Measurements from ENCODE around the gene SYNGR1. TPM values are rescaled to one million over a fixed set of nuclear protein-coding genes. Genes with fewer than 3 reads are reported as not detected.

Gene SYNGR1, protein sequence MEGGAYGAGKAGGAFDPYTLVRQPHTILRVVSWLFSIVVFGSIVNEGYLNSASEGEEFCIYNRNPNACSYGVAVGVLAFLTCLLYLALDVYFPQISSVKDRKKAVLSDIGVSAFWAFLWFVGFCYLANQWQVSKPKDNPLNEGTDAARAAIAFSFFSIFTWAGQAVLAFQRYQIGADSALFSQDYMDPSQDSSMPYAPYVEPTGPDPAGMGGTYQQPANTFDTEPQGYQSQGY
- 4.7 TPM in 2 replicates for total RNA-seq

DNA sequence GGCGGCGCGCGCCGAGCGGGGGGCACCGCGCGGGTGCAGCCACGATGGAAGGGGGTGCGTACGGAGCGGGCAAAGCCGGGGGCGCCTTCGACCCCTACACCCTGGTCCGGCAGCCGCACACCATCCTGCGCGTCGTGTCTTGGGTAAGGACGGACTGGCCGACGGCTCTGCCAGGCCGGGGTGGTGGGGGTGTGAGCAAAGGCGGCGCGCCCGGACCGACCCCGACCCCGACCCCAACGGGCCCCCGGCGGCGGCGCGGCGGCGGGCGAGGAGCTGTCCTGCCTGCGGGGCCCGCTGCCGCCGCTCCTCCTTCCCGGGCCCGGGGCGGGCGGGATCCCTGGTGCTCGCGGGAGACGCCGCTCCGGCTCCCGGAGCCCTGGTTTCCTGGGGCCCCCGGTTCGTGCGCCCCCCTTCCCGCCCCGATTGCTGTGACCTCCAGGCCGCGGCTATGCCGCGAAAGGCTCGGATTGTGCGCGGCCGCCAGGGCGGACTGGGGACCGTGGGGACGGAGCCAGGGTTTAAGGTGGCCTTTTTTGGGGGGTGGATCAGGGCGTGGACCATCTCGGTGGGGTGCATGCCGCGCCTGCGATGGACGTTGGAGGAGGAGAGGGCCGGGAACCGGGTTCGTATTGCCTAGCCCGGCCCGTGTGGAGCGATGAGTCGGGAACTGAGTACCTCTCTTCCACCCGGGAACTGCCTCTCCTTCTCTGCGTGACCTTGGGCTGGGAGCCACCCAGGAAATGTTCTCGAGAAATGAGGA, at the start of gene SYNGR1:
Gene SYNGR1 (plus strand): TSS at position 25 of the 760 bp plus-strand sequence. CDS start 20 bp downstream, at position 45.
- TF ChIP-seq CTCF (conservative IDR thresholded peaks at IDR 0.05; ENCODE audit: low read depth, low read length), result no peak
- no peak for DNase-seq (ENCODE audit: low read depth)
- peak within 1 kb of the TSS; percentile 48 for H3K4me3 ChIP-seq (ENCODE audit: low read depth, low read length)

DNA sequence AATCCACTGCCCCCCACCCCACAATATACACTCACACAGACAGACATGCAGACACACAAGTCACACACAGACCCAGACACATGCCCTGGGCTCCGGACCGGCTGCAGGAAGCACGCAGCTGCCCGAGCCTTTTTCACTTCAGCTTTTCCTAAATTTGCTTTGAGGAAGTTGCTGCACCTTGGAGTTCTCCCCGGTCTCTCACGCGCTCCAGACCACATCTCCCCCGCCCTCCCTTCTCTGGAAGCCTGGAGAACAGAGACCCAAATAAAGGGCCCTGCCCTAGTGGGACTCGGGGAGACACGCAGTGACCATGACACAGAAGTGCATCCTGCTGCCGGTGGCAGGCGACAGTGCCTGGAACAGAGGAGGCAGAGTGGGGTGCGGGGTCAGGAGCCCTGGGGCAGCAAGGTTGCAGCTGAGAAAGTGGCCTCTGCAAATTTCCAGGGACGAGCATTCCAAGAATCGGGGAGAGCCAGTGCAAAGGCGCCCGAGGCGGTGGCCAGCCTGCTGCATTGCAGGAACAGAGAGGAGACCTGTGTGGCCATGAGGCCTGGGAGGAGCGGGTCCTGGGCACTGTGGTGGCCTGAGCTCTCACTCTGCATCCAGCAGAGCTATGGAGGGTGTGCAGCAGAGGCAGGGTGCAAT, 49.5 kb upstream of the SYNGR1 start:
- DNase-seq (ENCODE audit: low read depth), result no peak
- TF ChIP-seq CTCF (conservative IDR thresholded peaks at IDR 0.05; ENCODE audit: low read depth, low read length), result no peak
- H3K4me3 ChIP-seq (ENCODE audit: low read depth, low read length), result no peak overlapping the region

GRCh38 chr22:39301108-39301507, 48.7 kb upstream of the SYNGR1 start:
- no peak overlapping the region for H3K4me3 ChIP-seq (ENCODE audit: low read depth, low read length)
- DNase-seq (ENCODE audit: low read depth), result no peak
- no peak for TF ChIP-seq CTCF (conservative IDR thresholded peaks at IDR 0.05; ENCODE audit: low read depth, low read length)

GRCh38 chr22:39301926-39302325, 47.9 kb upstream of the SYNGR1 start:
- TF ChIP-seq CTCF (conservative IDR thresholded peaks at IDR 0.05; ENCODE audit: low read depth, low read length), result no peak
- no peak for DNase-seq (ENCODE audit: low read depth)
- H3K4me3 ChIP-seq (ENCODE audit: low read depth, low read length), result no peak overlapping the region

GRCh38 chr22:39302431-39302960, 47.3 kb upstream of the SYNGR1 start:
- DNase-seq (ENCODE audit: low read depth), result no peak
- no peak for TF ChIP-seq CTCF (conservative IDR thresholded peaks at IDR 0.05; ENCODE audit: low read depth, low read length)
- no peak overlapping the region for H3K4me3 ChIP-seq (ENCODE audit: low read depth, low read length)

GRCh38 chr22:39303358-39303757, 46.4 kb upstream of the SYNGR1 start:
- TF ChIP-seq CTCF (conservative IDR thresholded peaks at IDR 0.05; ENCODE audit: low read depth, low read length), result no peak
- H3K4me3 ChIP-seq (ENCODE audit: low read depth, low read length), result no peak overlapping the region
- DNase-seq (ENCODE audit: low read depth), result no peak

All from epithelial cell of proximal tubule (primary cell).